Measurements from ENCODE around the gene RASSF1.

GRCh38 chr3:50294492-50295403, 45.9 kb downstream of the RASSF1 start:
- TF ChIP-seq CTCF (IDR thresholded peaks at IDR 0.05) (no peak), EP300 (IDR thresholded peaks at IDR 0.05) (no peak)

Data from ovary (tissue), 3 donors.